Testis (tissue), 3 donors: Measurements from ENCODE around the gene SPINT1. TPM values are rescaled to one million over a fixed set of nuclear protein-coding genes. Genes with fewer than 3 reads are reported as not detected.

Experiments used
- DNase-seq: peaks from one replicate; pipeline ENCODE4 v3.0.0-alpha.2; 2019
- H3K27ac ChIP-seq, 2 donors: fragments of 200-600 bp; sonication (generic); one replicate each; pipeline ENCODE4 v1.5.1; 2019
- H3K27me3 ChIP-seq: fragments of 200-600 bp; sonication (generic); one replicate; pipeline ENCODE4 v1.5.1; 2019
- H3K36me3 ChIP-seq: fragments of 200-600 bp; sonication (generic); one replicate; pipeline ENCODE4 v1.5.1; 2017; ENCODE audit warnings: low read depth; ENCODE audit errors: missing control alignments
- H3K4me1 ChIP-seq: fragments of 200-600 bp; sonication (generic); one replicate; pipeline ENCODE4 v1.5.1; 2019
- H3K4me3 ChIP-seq, 2 donors: fragments of 200-600 bp; sonication (generic); one replicate each; pipeline ENCODE4 v1.5.1; 2017 to 2019
- H3K9me3 ChIP-seq: fragments of 200-600 bp; sonication (generic); one replicate; pipeline ENCODE4 v1.5.1; 2017
- POLR2A ChIP-seq: fragments of 450-650 bp; IDR thresholded peaks from one replicate; pipeline ENCODE4 v1.6.1; 2017; ENCODE audit warnings: antibody characterized with exemption, mild to moderate bottlenecking, moderate library complexity
- WGBS, 2 donors: methylation state at CpG; one replicate each; pipeline ENCODE4 v1.1.5; 2018; 5-methylcytosine and 5-hydroxymethylcytosine counted together
- intact Hi-C: fragments of 100-400 bp; cut with DNase I; formaldehyde crosslinking; loops from one replicate; pipeline ENCODE4 v1.15.1; 2023; ENCODE audit warnings: low total_unique reads
- polyA plus RNA-seq: library from polyadenylated mRNA; stranded (reverse); fragments of 350-450 nt; fragmentation: Illumina TruSeq; extraction: RNeasy Lipid Tissue Mini Kit (QIAGEN cat#74804); gene quantifications from one replicate; pipeline ENCODE4 v1.2.3, GENCODE V29; 2014; ENCODE audit warnings: low read depth, low replicate concordance; ENCODE audit not compliant: insufficient read depth
- total RNA-seq, 2 donors: library from RNA; depleted of rRNA; stranded (reverse); fragments of >200 nt; gene quantifications; one replicate each; pipeline ENCODE4 v1.2.3, GENCODE V29; 2016
- TF ChIP-seq, protein P1 (sequence below), 3 experiments: fragments of 450-650 bp in 2 of 3; fragments of 200-600 bp in 1 of 3; sonication (generic) in 1 of 3; IDR thresholded peaks; one replicate each; pipeline ENCODE4 v1.5.1; 2016 to 2019; ENCODE audit warnings: antibody characterized with exemption in 3 of 3, mild to moderate bottlenecking in 2 of 3, moderate library complexity in 1 of 3

SPINT1 gene
- total and polyA plus RNA-seq, 3 donors from 2014 or later: 7.2 to 10.5 (median 9.5) TPM

GRCh38 chr15:40836020-40836419 is 7.8 kb upstream of the SPINT1 start:
- Histone ChIP-seq H3K36me3 (no peaks in the 10 kb centered on the region), H3K4me3 (no peak overlapping the region), H3K27me3 (no peaks in the 10 kb centered on the region), H3K4me1 (no peaks in the 10 kb centered on the region), H3K27ac (no peak overlapping the region), H3K9me3 (no peaks in the 10 kb centered on the region)
- TF ChIP-seq, protein P1, sequence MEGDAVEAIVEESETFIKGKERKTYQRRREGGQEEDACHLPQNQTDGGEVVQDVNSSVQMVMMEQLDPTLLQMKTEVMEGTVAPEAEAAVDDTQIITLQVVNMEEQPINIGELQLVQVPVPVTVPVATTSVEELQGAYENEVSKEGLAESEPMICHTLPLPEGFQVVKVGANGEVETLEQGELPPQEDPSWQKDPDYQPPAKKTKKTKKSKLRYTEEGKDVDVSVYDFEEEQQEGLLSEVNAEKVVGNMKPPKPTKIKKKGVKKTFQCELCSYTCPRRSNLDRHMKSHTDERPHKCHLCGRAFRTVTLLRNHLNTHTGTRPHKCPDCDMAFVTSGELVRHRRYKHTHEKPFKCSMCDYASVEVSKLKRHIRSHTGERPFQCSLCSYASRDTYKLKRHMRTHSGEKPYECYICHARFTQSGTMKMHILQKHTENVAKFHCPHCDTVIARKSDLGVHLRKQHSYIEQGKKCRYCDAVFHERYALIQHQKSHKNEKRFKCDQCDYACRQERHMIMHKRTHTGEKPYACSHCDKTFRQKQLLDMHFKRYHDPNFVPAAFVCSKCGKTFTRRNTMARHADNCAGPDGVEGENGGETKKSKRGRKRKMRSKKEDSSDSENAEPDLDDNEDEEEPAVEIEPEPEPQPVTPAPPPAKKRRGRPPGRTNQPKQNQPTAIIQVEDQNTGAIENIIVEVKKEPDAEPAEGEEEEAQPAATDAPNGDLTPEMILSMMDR (IDR thresholded peaks at IDR 0.05): no peak
- TF ChIP-seq POLR2A: no peak
- DNase-seq: no peak
- intact Hi-C loops: no loop called here
- WGBS, 2 donors: 92 to 95% methylated on average over 1 of the region's 1 CpG

DNA sequence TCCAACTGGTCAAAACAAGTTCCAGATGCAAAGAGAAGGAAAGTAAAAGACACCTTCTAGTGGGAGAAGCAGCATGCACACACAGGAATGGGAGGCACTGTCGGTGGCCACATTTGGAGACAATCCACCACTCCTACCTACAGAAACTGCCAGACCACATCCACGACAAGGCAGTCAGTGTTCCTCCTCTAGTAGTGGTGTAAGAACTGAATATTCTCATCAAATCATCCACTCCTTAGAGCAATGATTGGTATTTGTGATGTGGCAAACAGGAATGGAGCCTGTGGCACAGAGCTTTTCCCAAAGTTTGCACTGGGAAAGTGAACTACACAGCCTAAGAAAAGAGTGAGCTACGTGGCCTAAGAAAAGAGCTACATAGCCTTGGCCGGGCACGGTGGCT is 5.1 kb upstream of the SPINT1 start:
- Histone ChIP-seq H3K36me3 (no peaks in the 10 kb centered on the region), H3K9me3 (no peaks in the 10 kb centered on the region), H3K27me3 (no peaks in the 10 kb centered on the region), H3K4me3 (no peak overlapping the region), H3K4me1 (no peaks in the 10 kb centered on the region), H3K27ac (no peak overlapping the region)
- TF ChIP-seq, protein P1 (IDR thresholded peaks at IDR 0.05): no peak
- no peak for TF ChIP-seq POLR2A
- DNase-seq: no peak
- 78 to 83% methylated on average over 5 of the region's 5 CpGs for WGBS, 2 donors
- intact Hi-C loops: no loop called here

DNA sequence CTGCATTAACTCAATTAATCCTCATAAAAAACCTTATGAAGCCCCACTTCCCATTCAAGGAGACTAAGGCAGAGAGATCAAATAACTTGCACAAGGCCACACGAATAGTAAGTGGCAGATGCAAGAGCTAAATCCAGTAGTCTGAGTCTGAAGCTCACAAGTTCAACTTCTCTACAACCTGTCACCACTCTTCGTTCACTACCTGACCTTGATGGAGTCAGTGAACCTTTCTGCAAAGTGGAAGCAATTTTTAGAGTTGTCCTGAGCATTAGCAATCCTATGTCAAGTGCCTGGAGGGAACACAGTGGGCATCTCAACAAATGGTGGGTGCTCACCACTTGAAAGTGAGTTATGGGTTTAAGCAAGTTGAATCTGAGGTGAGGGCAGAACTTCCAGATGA is 2.1 kb upstream of the SPINT1 start:
- H3K27me3 ChIP-seq: no peaks in the 10 kb centered on the region
- no peak overlapping the region for H3K27ac ChIP-seq
- H3K4me3 ChIP-seq: no peak overlapping the region
- WGBS, 2 donors: 83 to 96% methylated on average over 2 of the region's 2 CpGs
- H3K36me3 ChIP-seq: no peaks in the 10 kb centered on the region
- intact Hi-C loops: no loop called here
- TF ChIP-seq, protein P1 (IDR thresholded peaks at IDR 0.05): no peak
- no peak for TF ChIP-seq POLR2A
- peaks cover 8% of the 10 kb centered on the region for H3K4me1 ChIP-seq
- DNase-seq: no peak
- H3K9me3 ChIP-seq: no peaks in the 10 kb centered on the region

DNA sequence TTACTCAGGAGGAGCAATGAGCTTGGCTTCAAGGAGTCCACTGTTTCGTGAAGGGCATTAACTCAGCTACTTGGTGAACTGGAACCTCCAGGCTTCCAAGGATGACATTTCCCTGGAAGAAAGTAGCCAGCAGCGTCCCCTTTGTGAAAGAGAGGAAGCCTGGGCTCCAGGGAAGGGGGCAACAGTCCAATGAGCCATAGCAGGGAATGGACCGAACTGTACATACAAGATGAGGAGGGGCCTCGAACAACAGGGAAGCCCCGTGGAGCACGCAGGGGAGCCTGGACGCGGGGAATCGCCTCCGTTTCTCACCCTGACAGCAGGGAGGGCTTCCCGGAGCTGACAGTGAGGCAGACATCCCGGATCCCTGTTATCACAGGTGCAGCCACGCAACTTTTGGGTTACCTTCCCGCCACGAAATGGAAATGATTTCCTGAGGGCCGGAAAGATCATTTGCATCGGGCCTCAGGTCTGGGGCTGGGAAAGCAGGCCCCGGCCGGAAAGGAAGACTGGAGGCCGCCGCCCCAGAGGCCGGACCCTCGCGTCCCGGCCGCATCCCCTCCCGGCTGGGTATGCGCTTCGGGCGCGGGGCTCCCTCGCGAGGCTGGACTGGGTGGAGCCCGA is 475 bp upstream of the SPINT1 start:
- H3K36me3 ChIP-seq: no peaks in the 10 kb centered on the region
- DNase-seq: no peak
- WGBS, 2 donors: 29 to 47% methylated on average over 10 to 19 of the region's 34 CpGs
- TF ChIP-seq POLR2A: no peak
- peak overlapping the region; percentile 42 to 58 for H3K4me3 ChIP-seq
- intact Hi-C loops: no loop called here
- no peaks in the 10 kb centered on the region for H3K9me3 ChIP-seq
- peaks cover 8% of the 10 kb centered on the region for H3K4me1 ChIP-seq
- no peak overlapping the region for H3K27ac ChIP-seq
- H3K27me3 ChIP-seq: no peaks in the 10 kb centered on the region

DNA sequence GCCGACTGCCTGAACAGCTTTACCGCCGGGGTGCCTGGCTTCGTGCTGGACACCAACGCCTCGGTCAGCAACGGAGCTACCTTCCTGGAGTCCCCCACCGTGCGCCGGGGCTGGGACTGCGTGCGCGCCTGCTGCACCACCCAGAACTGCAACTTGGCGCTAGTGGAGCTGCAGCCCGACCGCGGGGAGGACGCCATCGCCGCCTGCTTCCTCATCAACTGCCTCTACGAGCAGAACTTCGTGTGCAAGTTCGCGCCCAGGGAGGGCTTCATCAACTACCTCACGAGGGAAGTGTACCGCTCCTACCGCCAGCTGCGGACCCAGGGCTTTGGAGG is 815 bp downstream of the SPINT1 start:
- Histone ChIP-seq H3K27me3 (no peaks in the 10 kb centered on the region), H3K4me1 (peaks cover 8% of the 10 kb centered on the region), H3K36me3 (no peaks in the 10 kb centered on the region), H3K9me3 (no peaks in the 10 kb centered on the region), H3K4me3 (peak overlapping the region; percentile 42 to 58), H3K27ac (no peak overlapping the region)
- DNase-seq: peak; percentile 19
- intact Hi-C loops: no loop called here
- WGBS, 2 donors: 4% methylated on average over 8 to 22 of the region's 28 CpGs
- TF ChIP-seq POLR2A: no peak
- TF ChIP-seq, protein P1 (IDR thresholded peaks at IDR 0.05): no peak
